NB4 (cell line): ENCODE data around the gene LCE1F.

ENCODE experiments used
- DNase-seq: peaks from one replicate; pipeline ENCODE4 v3.0.0; 2010; ENCODE audit warnings: low read depth
- H3K4me3 ChIP-seq: one replicate; pipeline ENCODE4 v1.5.1; 2011; ENCODE audit warnings: mild to moderate bottlenecking, low read depth, low read length, moderate library complexity
- MAX ChIP-seq: IDR thresholded peaks from 2 replicates; pipeline ENCODE4 v1.6.1; 2011; ENCODE audit warnings: low read depth, low read length
- POLR2A ChIP-seq: IDR thresholded peaks from 2 replicates; pipeline ENCODE4 v1.6.1; 2011; ENCODE audit warnings: mild to moderate bottlenecking; ENCODE audit not compliant: insufficient read length; ENCODE audit errors: extremely low read depth
- TF ChIP-seq, protein P1 (sequence below): IDR thresholded peaks from one replicate; pipeline ENCODE4 v1.5.1; 2012; ENCODE audit warnings: low read depth, low read length

LCE1F gene

GRCh38 chr1:152824964-152825363 lies 50.0 kb downstream of the LCE1F start:
- no peak overlapping the region for H3K4me3 ChIP-seq
- TF ChIP-seq MAX (no peak), POLR2A (no peak)
- TF ChIP-seq, protein P1, sequence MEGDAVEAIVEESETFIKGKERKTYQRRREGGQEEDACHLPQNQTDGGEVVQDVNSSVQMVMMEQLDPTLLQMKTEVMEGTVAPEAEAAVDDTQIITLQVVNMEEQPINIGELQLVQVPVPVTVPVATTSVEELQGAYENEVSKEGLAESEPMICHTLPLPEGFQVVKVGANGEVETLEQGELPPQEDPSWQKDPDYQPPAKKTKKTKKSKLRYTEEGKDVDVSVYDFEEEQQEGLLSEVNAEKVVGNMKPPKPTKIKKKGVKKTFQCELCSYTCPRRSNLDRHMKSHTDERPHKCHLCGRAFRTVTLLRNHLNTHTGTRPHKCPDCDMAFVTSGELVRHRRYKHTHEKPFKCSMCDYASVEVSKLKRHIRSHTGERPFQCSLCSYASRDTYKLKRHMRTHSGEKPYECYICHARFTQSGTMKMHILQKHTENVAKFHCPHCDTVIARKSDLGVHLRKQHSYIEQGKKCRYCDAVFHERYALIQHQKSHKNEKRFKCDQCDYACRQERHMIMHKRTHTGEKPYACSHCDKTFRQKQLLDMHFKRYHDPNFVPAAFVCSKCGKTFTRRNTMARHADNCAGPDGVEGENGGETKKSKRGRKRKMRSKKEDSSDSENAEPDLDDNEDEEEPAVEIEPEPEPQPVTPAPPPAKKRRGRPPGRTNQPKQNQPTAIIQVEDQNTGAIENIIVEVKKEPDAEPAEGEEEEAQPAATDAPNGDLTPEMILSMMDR = no peak
- DNase-seq = no peak
